Measurements from ENCODE around the gene MED17.

DNA sequence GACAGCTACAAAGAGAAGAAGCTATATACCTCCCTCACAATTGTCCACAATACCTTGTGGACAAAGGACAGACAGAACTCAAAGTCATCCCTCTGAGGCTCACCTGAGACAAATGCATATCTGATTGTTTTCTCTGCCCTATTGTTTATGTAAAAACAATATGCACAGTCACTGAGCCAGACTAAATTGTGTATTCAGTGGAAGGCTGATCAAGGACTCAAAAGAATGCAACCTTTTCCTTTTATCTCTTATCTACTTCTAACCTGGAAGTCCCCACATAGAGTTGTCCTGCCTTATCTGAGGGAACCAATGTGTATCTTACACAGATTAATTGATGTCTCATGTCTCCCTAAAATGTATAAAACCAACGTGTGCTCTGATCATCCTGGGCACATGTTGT lies 13.9 kb upstream of the MED17 start:
- no peak for TF ChIP-seq POLR2A (IDR thresholded peaks at IDR 0.05)
- TF ChIP-seq, protein P1, sequence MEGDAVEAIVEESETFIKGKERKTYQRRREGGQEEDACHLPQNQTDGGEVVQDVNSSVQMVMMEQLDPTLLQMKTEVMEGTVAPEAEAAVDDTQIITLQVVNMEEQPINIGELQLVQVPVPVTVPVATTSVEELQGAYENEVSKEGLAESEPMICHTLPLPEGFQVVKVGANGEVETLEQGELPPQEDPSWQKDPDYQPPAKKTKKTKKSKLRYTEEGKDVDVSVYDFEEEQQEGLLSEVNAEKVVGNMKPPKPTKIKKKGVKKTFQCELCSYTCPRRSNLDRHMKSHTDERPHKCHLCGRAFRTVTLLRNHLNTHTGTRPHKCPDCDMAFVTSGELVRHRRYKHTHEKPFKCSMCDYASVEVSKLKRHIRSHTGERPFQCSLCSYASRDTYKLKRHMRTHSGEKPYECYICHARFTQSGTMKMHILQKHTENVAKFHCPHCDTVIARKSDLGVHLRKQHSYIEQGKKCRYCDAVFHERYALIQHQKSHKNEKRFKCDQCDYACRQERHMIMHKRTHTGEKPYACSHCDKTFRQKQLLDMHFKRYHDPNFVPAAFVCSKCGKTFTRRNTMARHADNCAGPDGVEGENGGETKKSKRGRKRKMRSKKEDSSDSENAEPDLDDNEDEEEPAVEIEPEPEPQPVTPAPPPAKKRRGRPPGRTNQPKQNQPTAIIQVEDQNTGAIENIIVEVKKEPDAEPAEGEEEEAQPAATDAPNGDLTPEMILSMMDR (IDR thresholded peaks at IDR 0.05), result no peak

All from right lobe of liver (tissue), 4 donors.